NCI-H748 (cell line): Measurements from ENCODE around the gene SPATA25.
"Not testable (repeated sequence)": the region's sequence is repeated elsewhere in the genome, so short reads cannot be mapped to it uniquely, and the experiment has no call there.

Experiments used
- DNase-seq: peaks from one replicate; lab custom pipeline; 2025; ENCODE audit not compliant: unreplicated experiment; lab: John Stamatoyannopoulos, UW

Gene SPATA25, protein sequence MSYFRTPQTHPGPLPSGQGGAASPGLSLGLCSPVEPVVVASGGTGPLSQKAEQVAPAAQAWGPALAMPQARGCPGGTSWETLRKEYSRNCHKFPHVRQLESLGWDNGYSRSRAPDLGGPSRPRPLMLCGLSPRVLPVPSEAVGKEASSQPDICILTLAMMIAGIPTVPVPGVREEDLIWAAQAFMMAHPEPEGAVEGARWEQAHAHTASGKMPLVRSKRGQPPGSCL

DNA sequence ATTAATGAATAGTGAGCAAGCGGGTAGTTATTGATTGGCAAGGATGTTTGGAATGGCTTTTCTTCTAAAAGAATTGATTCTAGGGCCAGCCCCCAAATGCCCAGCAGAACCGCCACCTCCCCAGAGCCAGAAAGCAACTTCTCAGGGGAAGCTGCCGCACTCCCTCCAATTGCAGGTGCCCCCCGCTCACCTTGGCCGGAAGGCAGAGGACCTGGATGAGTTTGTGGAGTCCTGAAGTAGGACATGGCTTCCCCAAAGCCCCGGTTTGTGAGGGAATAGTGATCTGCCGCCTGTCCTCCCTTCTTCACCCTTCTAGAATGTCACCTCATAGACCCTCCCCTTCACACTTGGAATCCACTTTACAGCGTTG, at the start of gene SPATA25:
Gene SPATA25, minus strand, starts transcription at position 277 of the 370 bp plus-strand sequence. Its CDS starts 32 bp downstream, at position 245.
- no peak for DNase-seq

DNA sequence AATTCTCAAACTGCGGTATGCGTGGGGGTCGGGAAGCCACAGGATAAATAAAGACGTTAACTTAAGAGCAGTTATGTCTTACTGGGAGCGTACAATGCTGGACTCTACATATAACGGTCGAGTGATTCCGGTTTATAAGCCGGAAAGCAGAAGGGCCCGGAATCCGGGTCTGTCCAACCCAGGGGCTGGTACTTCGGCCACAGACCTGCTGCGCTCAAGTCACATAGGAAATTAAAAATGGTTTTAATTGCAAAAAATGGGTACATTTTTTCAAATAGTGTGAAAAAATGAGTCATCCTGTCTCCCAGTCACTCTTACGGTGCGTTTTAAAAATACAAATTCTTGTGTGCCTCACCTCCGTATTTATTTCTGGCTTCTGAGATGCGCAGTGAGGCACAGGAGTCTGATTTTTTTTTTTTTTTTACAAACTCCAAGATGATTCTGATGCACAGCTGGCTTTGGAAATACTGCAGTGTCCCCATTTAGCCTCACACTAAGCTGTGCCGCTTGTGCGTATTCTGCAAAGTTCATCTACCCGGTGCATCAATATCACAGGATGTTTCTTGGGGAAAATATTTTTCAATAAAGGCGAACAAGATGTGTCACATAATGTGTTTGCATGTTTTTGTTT, 48.1 kb upstream of the SPATA25 start:
- DNase-seq: no peak

DNA sequence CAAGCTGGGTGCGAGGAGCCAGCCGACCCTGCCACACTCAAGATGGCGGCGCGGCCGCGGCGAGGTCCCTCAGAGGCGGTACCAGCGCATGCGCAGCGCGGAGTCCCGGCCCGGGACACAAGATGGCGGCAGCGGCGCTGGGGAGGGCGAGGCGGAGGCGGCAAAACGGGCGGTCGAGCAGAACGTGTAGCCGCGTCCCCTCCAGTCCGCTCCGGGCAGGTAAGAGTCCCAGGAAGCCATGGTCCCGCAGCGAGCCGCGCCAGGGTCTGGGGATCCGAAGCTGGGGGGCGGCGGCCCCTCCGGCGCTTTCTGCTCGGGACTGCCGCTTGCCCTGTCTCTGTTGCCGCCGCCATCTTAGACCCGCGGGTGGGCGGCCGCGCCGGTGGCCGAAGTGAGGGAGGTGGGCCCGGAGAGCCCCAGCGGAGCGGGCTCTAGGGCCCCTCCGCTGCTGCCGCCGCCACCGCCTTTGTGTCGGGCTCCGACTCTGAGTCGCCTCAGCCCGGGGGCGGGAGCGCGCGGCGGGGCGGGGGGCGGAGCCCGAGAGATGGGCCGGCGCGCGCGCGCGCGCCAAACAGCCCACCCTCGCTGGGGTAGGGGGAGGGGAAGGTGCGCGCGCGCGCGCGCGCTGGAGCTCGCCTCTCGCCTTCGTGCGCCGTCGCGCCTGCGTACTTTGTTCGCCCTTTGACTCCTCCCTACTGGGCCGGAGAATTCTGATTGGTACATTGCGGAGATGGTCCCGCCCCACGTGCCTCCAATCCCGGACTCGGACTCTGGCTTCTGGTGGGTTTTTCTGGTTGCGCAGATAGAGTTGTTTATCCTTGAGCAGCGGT, 47.4 kb upstream of the SPATA25 start, which contains the start of gene PCIF1:
Gene PCIF1, plus strand, starts transcription at position 98 of the 830 bp plus-strand sequence. CDS start 4,317 bp downstream, outside the sequence.
- DNase-seq: peak; percentile 95

DNA sequence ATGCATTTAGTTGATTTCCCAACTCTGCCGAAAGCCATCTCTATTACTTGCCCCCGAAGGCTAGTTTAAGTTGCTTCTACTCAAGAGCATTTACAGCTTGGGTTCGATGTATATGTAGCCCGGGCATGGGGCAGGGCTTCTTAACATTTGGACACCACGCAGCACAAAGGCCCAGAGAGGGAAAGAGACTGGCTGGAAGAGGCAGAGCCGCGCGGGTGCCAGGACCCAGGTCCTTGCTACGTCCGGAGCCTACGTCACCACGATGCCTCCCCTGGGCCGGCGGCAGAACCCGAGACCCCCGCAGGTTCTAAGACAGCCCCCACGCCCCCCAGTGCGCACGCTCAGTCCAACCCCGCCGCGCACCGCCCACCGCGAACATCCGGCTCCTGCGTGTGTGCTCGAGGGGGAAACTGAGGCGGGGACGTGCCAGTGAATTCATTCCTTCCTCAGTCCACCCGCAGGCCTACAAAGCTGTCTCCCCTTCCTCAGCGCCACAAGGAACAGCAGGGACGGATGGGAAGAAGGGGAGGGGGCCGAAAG, 46.7 kb upstream of the SPATA25 start:
- peak; percentile 73 for DNase-seq

DNA sequence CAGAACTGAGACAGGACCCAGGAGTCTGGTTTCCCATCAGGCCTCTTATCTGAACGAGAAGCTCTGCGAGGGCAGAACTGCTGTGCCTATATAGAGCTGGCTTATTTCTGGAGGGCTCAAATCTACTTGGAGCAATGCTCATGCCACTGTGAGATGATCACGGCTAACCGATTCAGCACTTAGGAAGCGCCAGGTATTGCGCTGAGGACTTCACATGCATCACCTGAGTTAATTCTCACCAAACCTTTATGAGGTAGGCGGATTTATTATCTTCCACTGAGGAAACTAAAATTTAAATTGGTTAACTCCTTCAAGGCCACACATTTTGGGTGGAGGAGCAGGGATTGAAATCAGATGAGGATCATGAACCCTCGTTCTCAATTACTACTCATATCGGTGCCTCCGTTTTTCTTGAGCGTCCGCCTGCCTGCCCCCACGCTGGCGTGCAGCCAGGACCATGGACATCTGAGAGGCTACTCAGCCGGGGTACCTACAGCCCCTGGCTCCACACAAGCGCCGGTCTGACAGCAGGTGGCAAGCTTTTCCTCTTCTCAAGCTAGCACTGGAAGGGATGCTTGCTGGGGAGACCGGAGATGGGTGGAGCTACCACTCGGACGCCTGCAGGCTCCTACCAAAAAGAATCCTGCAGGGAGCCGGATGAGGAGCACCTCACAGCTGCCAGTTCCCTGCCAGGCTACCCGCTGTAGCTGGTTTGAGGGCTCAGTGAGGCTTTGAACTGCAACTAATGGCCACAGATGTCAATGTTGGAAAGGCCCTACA, 46.0 kb upstream of the SPATA25 start:
- peak; percentile 93 for DNase-seq

DNA sequence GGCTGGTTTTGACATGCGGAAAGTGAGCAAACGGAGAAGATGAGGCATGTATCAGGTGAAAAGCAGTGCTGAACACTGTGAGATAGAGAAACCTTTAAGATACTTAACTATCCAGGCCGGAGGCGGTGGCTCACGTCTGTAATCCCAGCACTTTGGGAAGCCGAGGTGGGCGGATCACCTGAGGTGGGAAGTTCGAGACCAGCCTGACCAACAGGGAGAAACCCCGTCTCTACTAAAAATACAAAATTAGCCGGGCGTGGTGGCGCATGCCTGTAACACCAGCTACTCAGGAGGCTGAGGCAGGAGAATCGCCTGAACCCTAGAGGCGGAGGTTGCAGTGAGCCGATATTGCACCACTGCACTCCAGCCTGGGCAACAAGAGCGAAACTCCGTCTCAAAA, 44.3 kb upstream of the SPATA25 start:
- DNase-seq: not testable (repeated sequence)

DNA sequence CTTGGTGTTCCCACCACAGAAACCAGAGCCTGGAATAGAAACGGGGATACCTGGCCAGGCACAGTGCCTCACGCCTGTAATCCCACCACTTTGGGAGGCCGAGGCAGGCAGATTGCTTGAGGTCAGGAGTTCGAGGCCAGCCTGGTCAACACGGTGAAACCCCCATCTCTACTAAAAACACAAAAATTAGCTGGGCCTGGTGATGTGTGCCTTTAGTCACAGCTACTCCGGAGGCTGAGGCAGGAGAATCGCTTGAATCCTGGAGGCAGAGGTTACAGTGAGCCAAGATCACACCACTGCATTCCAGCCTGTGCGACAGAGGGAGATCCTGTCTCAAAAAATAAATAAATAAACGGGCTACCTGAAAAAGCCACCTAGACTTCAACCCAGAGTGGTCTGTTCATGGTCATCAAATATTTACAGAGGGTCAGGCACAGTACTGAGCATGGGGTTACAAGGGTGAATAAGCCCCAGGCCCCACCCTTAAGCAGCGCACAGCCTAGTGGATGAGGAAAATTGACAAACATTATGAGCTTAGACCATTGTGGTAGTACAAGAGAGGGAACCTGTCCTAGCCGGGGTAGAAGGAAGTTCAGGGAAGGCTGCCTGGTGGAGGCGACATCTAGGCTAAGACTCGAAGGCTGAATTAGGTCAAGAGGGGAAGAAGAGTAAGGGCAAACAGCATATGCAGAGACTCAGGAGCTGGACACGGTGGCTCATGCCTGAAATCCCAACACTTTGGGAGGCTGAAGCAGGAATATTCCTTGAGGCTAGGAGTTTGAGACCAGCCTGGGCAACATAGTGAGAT, 39.9 kb upstream of the SPATA25 start:
- no peak for DNase-seq

DNA sequence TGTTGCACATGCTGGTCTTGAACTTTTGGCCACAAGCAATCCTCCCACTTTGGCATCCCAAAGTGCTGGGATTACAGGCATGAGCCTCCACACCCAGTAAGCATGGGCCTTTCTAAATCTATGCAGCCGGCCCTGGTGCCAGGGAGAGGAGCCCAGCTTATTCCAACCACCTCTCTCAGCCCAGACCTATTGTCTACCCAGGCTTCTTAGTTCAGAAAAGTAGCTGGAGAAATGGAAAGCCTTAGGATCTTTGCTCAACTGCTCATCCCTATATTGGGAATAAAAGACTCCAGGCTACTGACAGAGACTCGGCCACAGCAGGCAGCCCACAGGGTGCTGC, 39.3 kb upstream of the SPATA25 start:
- DNase-seq: no peak

DNA sequence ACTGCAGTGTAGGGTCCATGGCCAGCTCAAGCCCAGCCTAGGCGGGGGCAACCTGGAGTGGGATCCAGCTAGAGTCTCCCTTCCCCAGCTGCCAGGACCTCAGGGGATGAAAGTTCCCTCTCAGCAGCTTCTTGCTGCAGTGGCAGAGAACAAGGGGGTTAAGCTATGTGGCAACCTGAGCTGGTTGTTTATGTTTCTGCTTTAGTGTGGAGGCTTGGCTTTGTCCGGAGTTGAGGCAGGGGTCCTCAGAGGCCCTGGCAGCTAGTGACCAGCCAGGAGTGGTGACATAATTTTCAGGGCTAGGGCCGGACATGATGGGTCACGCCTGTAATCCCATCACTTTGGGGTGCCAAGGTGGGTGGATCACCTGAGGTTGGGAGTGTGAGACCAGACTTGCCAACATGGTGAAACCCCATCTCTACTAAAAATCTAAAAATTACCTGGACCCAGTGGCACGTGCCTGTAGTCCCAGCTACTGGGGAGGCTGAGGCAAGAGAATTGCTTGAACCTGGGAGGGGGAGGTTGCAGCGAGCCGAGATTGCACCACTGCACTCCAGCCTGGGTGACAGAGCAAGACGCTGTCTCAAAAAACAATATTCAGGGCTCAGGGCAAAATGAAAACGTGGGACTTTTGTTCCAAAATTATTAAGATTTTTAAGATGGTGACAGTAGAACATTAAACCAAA, 38.5 kb upstream of the SPATA25 start:
- no peak for DNase-seq

DNA sequence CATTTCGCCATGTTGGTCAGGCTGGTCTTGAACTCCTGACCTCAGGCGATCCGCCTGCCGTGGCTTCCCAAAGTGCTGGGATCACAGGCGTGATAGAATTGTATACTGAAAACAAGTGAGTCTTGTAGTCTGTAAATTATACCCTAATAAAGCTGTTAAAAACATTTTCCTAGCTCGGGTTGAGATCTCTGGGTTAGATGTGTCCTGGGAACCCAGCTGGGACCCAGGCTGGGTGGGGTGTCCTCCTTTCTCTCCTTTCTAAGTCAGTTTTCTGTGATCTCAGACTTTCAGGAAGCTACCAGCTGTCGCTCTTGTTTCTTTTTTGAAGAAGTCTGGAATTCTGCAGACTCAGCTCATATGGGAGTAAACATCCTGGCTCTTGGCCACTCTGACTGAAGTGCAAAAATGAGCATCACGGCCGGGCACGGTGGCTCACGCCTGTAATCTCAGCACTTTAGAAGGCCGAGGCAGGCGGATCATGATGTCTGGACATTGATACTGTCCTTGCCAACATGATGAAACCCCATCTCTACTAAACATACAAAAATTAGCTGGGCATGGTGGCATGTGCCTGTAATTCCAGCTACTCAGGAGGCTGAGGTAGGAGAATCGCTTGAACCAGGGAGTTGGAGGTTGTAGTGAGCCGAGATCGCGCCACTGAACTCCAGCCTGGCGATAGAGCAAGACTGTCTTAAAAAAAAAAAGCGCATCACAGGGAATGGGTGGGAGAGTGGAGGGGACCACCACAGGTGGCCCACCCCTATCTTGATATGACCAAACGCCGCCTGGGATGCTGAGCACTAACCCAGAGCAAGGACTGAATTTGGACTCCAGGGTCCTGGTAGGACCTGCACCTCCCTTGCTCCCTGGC, 37.2 kb upstream of the SPATA25 start:
- no peak for DNase-seq

DNA sequence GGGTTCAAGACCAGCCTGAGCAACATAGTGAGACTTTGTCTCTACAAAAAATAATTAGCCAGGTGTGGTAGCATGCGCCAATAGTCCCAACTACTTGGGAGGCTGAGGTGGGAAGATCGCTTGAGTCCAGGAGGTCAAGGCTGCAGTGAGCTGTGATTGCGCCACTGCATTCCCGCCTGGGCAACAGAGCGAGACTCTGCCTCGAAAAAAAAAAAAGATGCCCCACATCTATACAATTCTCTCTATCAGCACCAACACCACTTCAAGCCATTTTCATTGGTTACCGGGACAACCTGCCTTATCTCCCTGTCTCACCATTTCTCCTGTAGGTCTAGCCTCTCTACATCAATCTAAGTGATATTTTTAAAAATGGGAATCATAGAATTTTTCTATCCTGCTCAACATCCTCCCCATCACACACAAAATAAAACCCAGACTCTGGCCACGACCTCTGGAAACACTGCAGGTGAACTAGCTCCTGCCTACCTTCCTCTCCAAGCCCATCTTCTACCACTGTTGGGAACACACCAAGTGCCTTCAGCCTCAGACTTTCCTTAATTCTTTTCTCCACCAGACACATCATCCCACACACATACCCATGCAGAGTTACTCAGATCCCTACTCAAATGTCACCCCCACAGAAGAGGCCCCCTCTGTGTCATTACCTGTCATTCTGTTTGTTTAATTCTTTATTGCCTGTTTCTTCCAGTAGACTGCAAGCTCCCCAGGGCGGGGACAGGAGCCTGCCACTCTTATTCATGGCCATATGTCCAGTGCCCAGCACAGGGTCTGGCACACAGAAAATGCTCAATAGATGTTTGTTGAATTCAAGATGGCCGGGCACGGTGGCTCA, 34.1 kb upstream of the SPATA25 start:
- DNase-seq: no peak

DNA sequence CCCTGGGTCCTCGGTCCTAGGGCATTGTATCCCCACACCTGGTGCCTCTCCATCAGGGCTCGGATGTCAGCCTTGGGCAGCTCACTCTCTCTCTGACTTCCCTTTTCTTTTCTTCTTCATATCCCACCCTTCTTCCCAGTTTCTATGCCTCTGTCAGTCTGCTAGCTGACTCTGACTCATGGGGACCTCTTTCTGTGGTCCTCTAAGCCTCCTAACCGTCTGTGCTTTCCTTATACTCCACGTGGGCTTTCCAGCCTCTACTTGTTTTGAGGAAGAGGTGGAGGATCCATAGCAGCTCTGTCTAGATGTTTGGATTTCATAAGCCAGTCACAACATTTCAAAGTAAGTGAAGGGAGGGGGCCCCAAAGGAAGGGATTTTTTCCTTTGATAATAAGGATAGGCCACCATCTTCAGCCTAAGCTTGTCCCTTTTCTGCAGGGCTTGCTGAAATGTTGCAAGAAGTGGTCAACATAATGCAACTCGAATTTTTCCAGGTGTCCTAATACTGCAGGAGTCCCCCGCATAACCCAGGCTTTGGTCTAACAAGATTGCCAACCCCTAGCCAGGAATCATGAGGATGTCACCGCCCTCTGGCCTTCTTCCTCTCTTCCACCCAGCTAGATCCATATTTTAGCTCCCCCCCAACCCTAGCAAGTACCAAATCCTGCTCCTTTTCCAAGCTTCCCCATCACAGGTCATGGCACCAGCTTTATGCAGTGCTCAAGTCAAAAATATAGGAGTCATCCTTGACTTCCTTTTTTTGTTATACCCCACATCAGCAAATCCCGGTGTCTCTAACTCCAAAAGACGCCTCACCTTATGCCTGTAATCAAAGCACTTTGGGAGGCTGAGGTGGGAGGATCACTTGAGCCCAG, 33.3 kb upstream of the SPATA25 start:
- DNase-seq: no peak

DNA sequence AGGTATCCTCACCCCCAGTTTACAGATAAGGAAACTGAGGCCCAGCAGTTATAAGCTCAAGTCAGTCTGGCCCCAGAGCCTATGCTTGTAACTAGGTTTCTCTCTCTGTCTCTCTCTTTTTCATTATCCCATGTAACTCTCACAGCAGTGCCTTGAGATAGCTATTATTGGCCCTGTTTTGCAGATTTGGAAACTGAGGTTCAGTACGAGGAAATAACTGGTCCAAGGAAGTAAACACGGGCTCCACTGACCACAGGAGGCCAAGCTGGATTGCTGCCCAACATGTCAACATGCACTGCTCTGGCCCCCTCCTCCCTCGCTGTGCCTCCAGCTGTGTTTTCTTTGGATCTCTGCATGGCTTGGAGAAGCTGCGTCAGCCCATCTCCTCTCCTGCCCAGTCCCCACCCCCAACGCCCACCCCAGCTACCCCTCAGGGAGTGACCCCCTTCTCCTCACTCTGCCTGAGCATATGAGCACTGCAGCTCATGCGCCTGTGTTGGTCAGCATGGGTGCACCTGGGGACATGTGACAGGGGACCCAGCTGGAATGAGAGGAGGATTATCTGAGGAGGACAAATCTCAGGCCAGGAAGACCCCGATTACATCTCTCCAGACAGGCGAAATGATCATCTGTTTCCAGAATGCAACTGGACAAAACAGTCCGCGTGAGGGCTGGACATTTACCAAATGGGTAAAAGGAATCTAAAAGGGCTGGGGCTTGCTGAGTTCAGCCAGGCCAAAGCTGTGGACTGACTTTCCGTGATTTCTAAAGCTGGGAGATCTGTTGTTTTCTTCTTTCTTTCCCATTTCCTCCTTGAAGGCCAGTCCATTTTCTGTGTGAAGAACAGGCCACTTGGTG, 32.3 kb upstream of the SPATA25 start:
- DNase-seq: no peak

DNA sequence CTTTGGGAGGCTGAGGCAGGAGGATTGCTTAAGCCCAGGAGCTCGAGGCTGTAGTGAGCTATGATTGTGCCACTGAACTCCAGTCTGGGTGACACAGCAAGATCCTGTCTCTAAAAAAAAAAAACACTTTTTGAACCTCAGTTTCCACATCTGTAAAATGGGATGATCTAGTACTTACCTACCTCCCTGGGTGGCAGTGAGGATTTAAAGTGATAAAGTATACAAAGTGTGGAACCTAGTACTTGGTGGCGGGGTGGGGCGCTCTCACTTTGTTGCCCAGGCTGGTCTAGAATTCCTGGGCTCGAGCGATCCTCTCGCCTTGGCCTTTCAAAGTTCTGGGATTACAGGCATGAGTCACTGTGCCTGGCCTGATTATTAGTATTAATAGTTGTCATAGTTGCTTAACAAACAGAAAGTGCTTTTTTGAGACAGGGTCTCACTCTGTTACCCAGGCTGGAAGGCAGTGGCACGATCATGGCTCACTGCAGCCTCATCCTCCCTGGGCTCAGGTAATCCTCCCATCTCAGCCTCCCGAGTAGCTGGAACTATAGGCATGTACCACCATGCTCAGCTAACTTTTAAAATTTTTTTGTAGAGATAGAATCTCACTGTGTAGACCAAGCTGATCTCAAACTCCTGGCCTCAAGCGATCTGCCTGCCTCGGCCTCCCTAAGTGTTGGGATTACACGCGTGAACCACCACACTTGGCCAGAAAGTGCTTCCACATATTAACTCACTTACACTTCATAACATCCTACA, 31.5 kb upstream of the SPATA25 start:
- no peak for DNase-seq

DNA sequence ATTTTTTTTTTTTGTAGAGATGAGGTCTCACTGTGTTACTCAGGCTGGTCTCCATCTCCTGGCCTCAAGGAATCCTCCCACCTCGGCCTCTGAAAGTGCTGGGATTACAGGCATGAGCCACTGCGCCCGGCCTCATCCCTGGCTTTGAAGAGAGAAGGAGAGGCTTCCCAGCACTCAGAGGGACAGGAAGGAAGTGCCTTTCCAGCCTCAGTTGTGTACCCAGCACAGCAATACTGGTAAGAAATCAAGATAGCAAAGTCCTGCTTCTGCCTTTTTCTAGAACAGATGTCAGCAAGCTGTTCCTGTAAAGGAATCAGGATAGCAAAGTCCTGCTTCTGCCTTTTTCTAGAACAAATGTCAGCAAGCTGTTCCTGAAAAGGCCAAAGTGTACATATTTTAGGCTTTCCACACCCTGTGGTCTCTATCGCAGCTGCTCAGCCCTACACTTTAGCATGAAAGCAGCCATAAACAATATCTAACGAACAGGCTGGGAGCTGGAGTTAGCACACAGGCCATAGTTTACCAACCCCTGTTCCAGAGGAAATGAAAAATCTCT, 30.8 kb upstream of the SPATA25 start:
- DNase-seq: no peak
